K562 (cell line): ENCODE data around the gene ZBTB47. TPM values are rescaled to one million over a fixed set of nuclear protein-coding genes. Genes with fewer than 3 reads are reported as not detected.

ENCODE experiments used
- ATAC-seq: fragments of 200-7000 bp; cut with Tn5 transposase; 3 replicates; pipeline ENCODE4 v1.9.1; 2020; ENCODE audit warnings: moderate library complexity
- BruUV-seq: library from RNA; stranded (reverse); fragments of 400-500 nt; replicated peaks from 2 replicates; lab custom pipeline; 2021; lab: Mats Ljungman, UMichigan
- CTCF ChIA-PET: fragments of 300-600 bp; formaldehyde crosslinking; extraction: SDS; loops from one replicate; lab custom pipeline; 2021; ENCODE audit warnings: low intra/inter-chr PET ratio; lab: Yijun Ruan, JAX
- POLR2A ChIA-PET: fragments of 300-600, 350-650 bp; sonication (Branson Sonifier 250); formaldehyde crosslinking; extraction: SDS; loops from one replicate; lab custom pipeline; 2021; ENCODE audit warnings: antibody characterized with exemption, inconsistent platforms; lab: Yijun Ruan, JAX
- DNase-seq, 4 experiments: peaks; one replicate each; pipeline versions ENCODE4 v3.0.0 to v3.0.0-alpha.2; 2011 to 2018; ENCODE audit warnings: low spot score in 3 of 4, mixed read lengths in 3 of 4; ENCODE audit errors: extremely low read depth in 1 of 4
- FAIRE-seq: peaks from 2 replicates; lab custom pipeline; 2011; peaks lifted over from hg19 to GRCh38; lab: Jason Lieb, UNC
- H2AFZ ChIP-seq: 2 replicates; pipeline ENCODE4 v1.6.0; 2011; ENCODE audit warnings: low read depth, low read length, control low read depth, inconsistent platforms
- H3K27ac ChIP-seq: fragments of 200-600 bp; 3 replicates; pipeline ENCODE4 v1.8.0; 2011; ENCODE audit warnings: low read depth, mild to moderate bottlenecking, control low read depth, inconsistent platforms, low read length, moderate library complexity, mixed read lengths; ENCODE audit errors: extremely low read depth
- H3K27me3 ChIP-seq, 2 experiments: fragments of 300-600 bp in 1 of 2; 2 replicates in 1 of 2; 3 replicates in 1 of 2; pipeline versions ENCODE4 v1.6.0 to v1.8.0; 2011; ENCODE audit warnings: inconsistent platforms in 2 of 2, low read length in 2 of 2, mild to moderate bottlenecking in 1 of 2, mixed read lengths in 1 of 2, moderate library complexity in 1 of 2; ENCODE audit not compliant: control insufficient read depth in 2 of 2, insufficient read depth in 2 of 2
- H3K36me3 ChIP-seq: fragments of 300-600 bp; 3 replicates; pipeline ENCODE4 v1.8.0; 2011; ENCODE audit warnings: mild to moderate bottlenecking, low read length, inconsistent platforms; ENCODE audit not compliant: control insufficient read depth, insufficient read depth
- H3K4me1 ChIP-seq, 2 experiments: fragments of 200-600 bp in 1 of 2; replicated peaks in 1 of 2; 2 replicates in 1 of 2; 3 replicates in 1 of 2; pipeline versions ENCODE4 v1.5.1 to v1.8.0; 2011; ENCODE audit warnings: inconsistent platforms in 2 of 2, low read length in 2 of 2, mild to moderate bottlenecking in 1 of 2, mixed read lengths in 1 of 2, moderate library complexity in 1 of 2; ENCODE audit not compliant: control insufficient read depth in 2 of 2, insufficient read depth in 2 of 2
- H3K4me2 ChIP-seq: 2 replicates; pipeline ENCODE4 v1.6.1; 2011; ENCODE audit warnings: low read length, control low read depth, inconsistent platforms, mixed read lengths; ENCODE audit not compliant: insufficient read depth
- H3K4me3 ChIP-seq: fragments of 200-600 bp; sonication (generic), shearing (Covaris generic); 2 replicates; pipeline ENCODE4 v1.5.1; 2016; ENCODE audit warnings: control low read depth, inconsistent platforms
- H3K79me2 ChIP-seq: fragments of 200-600 bp; 3 replicates; pipeline ENCODE4 v1.8.0; 2011; ENCODE audit warnings: low read length, inconsistent platforms; ENCODE audit not compliant: control insufficient read depth, insufficient read depth
- H3K9ac ChIP-seq, 2 experiments: 2 replicates each; pipeline versions ENCODE4 v1.6.0 to v1.6.1; 2011; ENCODE audit warnings: low read depth in 2 of 2, low read length in 2 of 2, control low read depth in 1 of 2, inconsistent platforms in 1 of 2, mild to moderate bottlenecking in 1 of 2, mixed read lengths in 1 of 2; ENCODE audit not compliant: insufficient read depth in 1 of 2
- H3K9me1 ChIP-seq: one replicate; pipeline ENCODE4 v1.6.0; 2011; ENCODE audit warnings: inconsistent platforms, mild to moderate bottlenecking, low read length, moderate library complexity; ENCODE audit not compliant: control insufficient read depth, insufficient read depth
- H3K9me3 ChIP-seq: replicated peaks from 2 replicates; pipeline ENCODE4 v1.5.1; 2011; ENCODE audit warnings: low read depth, low read length, inconsistent platforms; ENCODE audit not compliant: control insufficient read depth, insufficient read depth
- H4K20me1 ChIP-seq: replicated peaks from 2 replicates; pipeline ENCODE4 v1.6.1; 2011; ENCODE audit warnings: low read length, inconsistent platforms, mixed read lengths; ENCODE audit not compliant: control insufficient read depth, insufficient read depth
- ATF7 ChIP-seq: fragments of 450-650 bp; IDR thresholded peaks from 2 replicates; pipeline ENCODE4 v1.7.1; 2014; ENCODE audit warnings: mild to moderate bottlenecking, moderate library complexity
- BACH1 ChIP-seq: fragments of 200-800 bp; sonication (Bioruptor generic); IDR thresholded peaks from 2 replicates; pipeline ENCODE4 v1.6.1; 2016; ENCODE audit warnings: missing genetic modification characterization, missing compliant biosample characterization
- GTF2E2 ChIP-seq: fragments of 200-800 bp; sonication (Bioruptor generic); IDR thresholded peaks from 2 replicates; pipeline ENCODE4 v1.6.1; 2016; ENCODE audit warnings: missing genetic modification characterization, missing compliant biosample characterization
- KLF10 ChIP-seq: fragments of 250-450 bp; sonication (Bioruptor Pico); IDR thresholded peaks from 2 replicates; pipeline ENCODE4 v1.6.1; 2021; ENCODE audit warnings: matching md5 sums
- MLLT1 ChIP-seq, 2 experiments: fragments of 450-650 bp; IDR thresholded peaks; 2 replicates each; pipeline ENCODE4 v1.6.1; 2016
- PML ChIP-seq: IDR thresholded peaks from 2 replicates; pipeline ENCODE4 v1.6.1; 2012; ENCODE audit warnings: low read length, inconsistent platforms
- ZBTB49 ChIP-seq: sonication (generic); formaldehyde crosslinking; IDR thresholded peaks from 2 replicates; pipeline ENCODE4 v1.8.0; 2022; ENCODE audit warnings: missing genetic modification reagents, mild to moderate bottlenecking, borderline replicate concordance
- ZNF507 ChIP-seq: conservative IDR thresholded peaks from 2 replicates; pipeline ENCODE4 v1.6.1; 2017; ENCODE audit warnings: missing genetic modification characterization, missing compliant biosample characterization
- ZNF586 ChIP-seq: fragments of 450-650 bp; formaldehyde crosslinking; conservative IDR thresholded peaks from 2 replicates; pipeline ENCODE4 v1.4.0; 2020; ENCODE audit warnings: mild to moderate bottlenecking, moderate library complexity
- WGBS: fragments of 100-300 bp; shearing (Covaris generic); methylation state at CpG from one replicate; pipeline ENCODE4 v1.1.6; 2016; ENCODE audit warnings: low coverage, mixed read lengths; ENCODE audit not compliant: insufficient coverage; ENCODE audit errors: missing lambda C conversion rate; 5-methylcytosine and 5-hydroxymethylcytosine counted together
- in situ Hi-C: fragments of 300-500 bp; cut with MboI; formaldehyde crosslinking; loops from 4 replicates; pipeline ENCODE4 v1.15.0; 2018; ENCODE audit warnings: inconsistent platforms, mixed read lengths
- intact Hi-C: fragments of 100-400 bp; cut with micrococcal nuclease; formaldehyde crosslinking; loops from 2 replicates; pipeline ENCODE4 v1.14.2; 2022
- polyA plus RNA-seq, 8 experiments: library from polyadenylated mRNA; depleted of rRNA in 4 of 8; stranded (reverse) in 5 of 8; unstranded in 3 of 8; fragments of >200 nt; fragmentation: Nextera tagmentation in 2 of 8; fragmentation: Illumina TruSeq in 1 of 8; extraction: Ambion mirVana in 2 of 8; extraction: Trizol in 1 of 8; gene quantifications; 2 replicates each; pipeline versions ENCODE4 v1.2.1 to v1.2.3, GENCODE V29; 2011 to 2014; ENCODE audit warnings: inconsistent platforms in 1 of 8, missing spikeins in 1 of 8
- total RNA-seq, 7 experiments: library from RNA; depleted of rRNA in 6 of 7; stranded (reverse); fragments of >200 nt in 6 of 7; fragmentation: Illumina TruSeq in 2 of 7; extraction: Trizol in 2 of 7; gene quantifications; 2 replicates each; pipeline versions ENCODE4 v1.2.1 to v1.2.3, GENCODE V29; 2011 to 2021; ENCODE audit warnings: low replicate concordance in 1 of 7

The ZBTB47 gene
- total and polyA plus RNA-seq, 9 of the 15 experiments (the other 6 are each of a cell fraction or from before 2014, with no cell fraction given): 0.11 to 4.6 (median 1.7) TPM; not detected in 1

DNA sequence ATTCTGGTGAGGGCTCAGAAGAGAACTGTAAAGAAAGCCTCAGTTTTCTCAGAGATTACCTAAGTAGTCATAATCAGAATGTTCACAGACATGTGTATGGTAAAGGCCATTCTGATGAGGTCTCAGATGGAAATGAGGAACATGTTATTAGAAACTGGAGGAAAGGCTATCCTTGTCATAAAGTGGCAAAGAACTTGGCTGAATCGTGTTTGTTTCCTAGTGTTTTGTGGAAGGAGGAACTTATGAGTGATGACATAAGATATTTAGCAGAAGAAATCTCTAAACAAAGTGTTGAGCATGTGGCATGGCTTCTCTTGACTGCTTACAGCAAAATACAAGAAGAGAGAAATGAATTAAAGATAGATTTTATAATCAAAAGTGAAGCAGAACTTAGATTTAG, 19.0 kb downstream of the ZBTB47 start:
- in situ Hi-C loops: no loop called here
- Histone ChIP-seq H3K36me3 (no peaks in the 10 kb centered on the region), H2AFZ (no peak overlapping the region)
- TF ChIP-seq BACH1 (tag) (no peak), MLLT1 (IDR thresholded peaks at IDR 0.05) (no peak), ATF7 (no peak), KLF10 (no peak), GTF2E2 (no peak), ZBTB49 (no peak), PML (no peak), ZNF507 (no peak), ZNF586 (CRISPR knock-in tag) (no peak)
- TF ChIP-seq, all 486 proteins: peak for 0
- Histone ChIP-seq H4K20me1 (no peaks in the 10 kb centered on the region), H3K4me1 (peaks cover 3 to 4% of the 10 kb centered on the region in 2 experiments; a peak in 3 of 5 replicates), H3K4me3 (no peak overlapping the region), H3K27ac (no peak overlapping the region), H3K79me2 (no peaks in the 10 kb centered on the region), H3K9me3 (no peaks in the 10 kb centered on the region), H3K27me3 (peaks cover 11 to 31% of the 10 kb centered on the region in 2 experiments; a peak in 4 of 5 replicates), H3K9ac (no peak overlapping the region), H3K9me1 (no peaks in the 10 kb centered on the region), H3K4me2 (no peak overlapping the region)
- intact Hi-C loops: no loop called here
- ATAC-seq (no peak), DNase-seq (no peak), FAIRE-seq (no peak)
- POLR2A ChIA-PET: no interaction called here
- BruUV-seq: no TSS peak
- WGBS: 0% methylated on average over 1 of the region's 1 CpG
- CTCF ChIA-PET: no interaction called here
